Measurements from ENCODE around the gene SPECC1L. TPM values are rescaled to one million over a fixed set of nuclear protein-coding genes. Genes with fewer than 3 reads are reported as not detected.

The SPECC1L gene
- total RNA-seq, 1 donor from 2014 or later: 21.9 TPM

DNA sequence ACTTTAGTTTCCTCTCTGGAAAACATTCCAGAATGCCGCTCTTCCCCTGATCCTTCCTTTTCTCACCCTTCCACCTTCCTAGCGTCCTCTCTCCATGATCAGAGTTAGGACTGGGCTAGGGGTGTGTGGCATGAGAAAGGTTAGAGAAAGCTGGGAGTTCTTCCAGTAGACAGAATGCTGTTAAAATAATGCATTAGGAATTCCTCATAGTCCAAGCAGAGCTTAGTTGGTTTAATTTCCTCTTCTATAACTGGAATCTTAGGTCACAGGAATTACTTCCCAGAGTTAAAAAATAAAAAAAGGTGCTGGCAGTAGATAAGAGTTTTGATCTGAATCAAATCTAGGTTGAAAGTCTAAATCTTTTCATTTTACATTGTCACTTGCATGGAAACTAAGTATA lies 119.5 kb downstream of the SPECC1L start:
- Histone ChIP-seq H3K9me3 (ENCODE audit: control insufficient read depth in 3 of 3, low read length in 3 of 3) (no peaks in the 10 kb centered on the region), H3K27me3 (ENCODE audit: control insufficient read depth in 3 of 3, insufficient read depth in 3 of 3, low read length in 3 of 3) (no peaks in the 10 kb centered on the region), H3K4me1 (ENCODE audit: control insufficient read depth in 3 of 3, insufficient read depth in 3 of 3, low read length in 3 of 3) (peaks cover 17 to 40% (median 24%) of the 10 kb centered on the region in 3 donors), H3K27ac (ENCODE audit: low read depth, low read length) (peak overlapping the region; percentile 23), H3K36me3 (ENCODE audit: control insufficient read depth in 3 of 3, insufficient read depth in 3 of 3, low read length in 3 of 3) (no peaks in the 10 kb centered on the region), H3K9ac (ENCODE audit: low read depth in 1 of 3, low read length in 3 of 3) (no peak overlapping the region), H3K4me3 (ENCODE audit: low read length in 3 of 3) (no peak overlapping the region)

DNA sequence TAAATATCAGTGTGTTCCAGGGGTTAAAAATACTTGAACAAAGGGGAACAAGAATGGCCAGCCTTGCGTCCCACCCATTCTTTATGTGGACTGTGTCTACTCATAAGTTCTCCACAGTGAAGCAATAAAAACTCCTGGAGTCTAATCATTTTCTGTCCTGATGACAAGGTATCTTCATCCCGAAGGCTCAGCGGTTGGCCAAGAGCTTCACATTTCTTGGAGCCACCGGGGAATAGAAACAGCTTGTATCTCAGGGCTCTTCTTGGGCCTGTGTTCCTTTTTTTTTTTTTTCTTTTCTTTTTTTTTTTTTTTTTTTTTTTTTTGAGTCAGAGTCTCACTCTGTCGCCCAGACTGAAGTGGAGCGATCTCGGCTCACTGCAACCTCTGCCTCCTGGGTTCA lies 119.9 kb downstream of the SPECC1L start:
- peaks cover 17 to 40% (median 24%) of the 10 kb centered on the region in 3 donors for H3K4me1 ChIP-seq (ENCODE audit: control insufficient read depth in 3 of 3, insufficient read depth in 3 of 3, low read length in 3 of 3)
- H3K4me3 ChIP-seq (ENCODE audit: low read length in 3 of 3): no peak overlapping the region
- H3K9ac ChIP-seq (ENCODE audit: low read depth in 1 of 3, low read length in 3 of 3): no peak overlapping the region
- H3K36me3 ChIP-seq (ENCODE audit: control insufficient read depth in 3 of 3, insufficient read depth in 3 of 3, low read length in 3 of 3): no peaks in the 10 kb centered on the region
- no peaks in the 10 kb centered on the region for H3K9me3 ChIP-seq (ENCODE audit: control insufficient read depth in 3 of 3, low read length in 3 of 3)
- H3K27me3 ChIP-seq (ENCODE audit: control insufficient read depth in 3 of 3, insufficient read depth in 3 of 3, low read length in 3 of 3): no peaks in the 10 kb centered on the region
- H3K27ac ChIP-seq (ENCODE audit: low read depth, low read length): peak overlapping the region; percentile 23

DNA sequence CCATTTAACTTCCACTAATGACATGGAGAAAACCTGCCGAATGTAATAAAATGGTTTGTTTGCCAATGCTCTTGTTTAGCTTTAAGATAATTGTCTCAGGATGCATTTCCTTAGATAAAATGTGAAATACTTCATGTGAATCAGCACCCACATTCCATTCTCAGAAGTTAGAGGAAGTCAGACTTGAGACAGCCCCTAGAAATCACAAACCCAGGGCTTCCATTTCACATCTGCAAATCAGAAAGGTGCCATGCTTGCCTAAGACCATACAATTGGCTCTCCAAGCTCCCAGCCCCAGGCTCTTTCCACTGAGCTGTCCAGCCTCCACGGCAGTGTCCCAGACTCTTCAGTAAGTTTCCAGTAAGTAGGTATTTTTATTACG lies 121.2 kb downstream of the SPECC1L start:
- H3K36me3 ChIP-seq (ENCODE audit: control insufficient read depth in 3 of 3, insufficient read depth in 3 of 3, low read length in 3 of 3): peaks cover 2 to 8% (median 2%) of the 10 kb centered on the region in 3 donors
- peaks cover 19 to 43% (median 27%) of the 10 kb centered on the region in 3 donors for H3K4me1 ChIP-seq (ENCODE audit: control insufficient read depth in 3 of 3, insufficient read depth in 3 of 3, low read length in 3 of 3)
- H3K9ac ChIP-seq (ENCODE audit: low read depth in 1 of 3, low read length in 3 of 3): no peak overlapping the region
- no peaks in the 10 kb centered on the region for H3K27me3 ChIP-seq (ENCODE audit: control insufficient read depth in 3 of 3, insufficient read depth in 3 of 3, low read length in 3 of 3)
- H3K4me3 ChIP-seq (ENCODE audit: low read length in 3 of 3): no peak overlapping the region
- H3K27ac ChIP-seq (ENCODE audit: low read depth, low read length): peak overlapping the region; percentile 23
- no peaks in the 10 kb centered on the region for H3K9me3 ChIP-seq (ENCODE audit: control insufficient read depth in 3 of 3, low read length in 3 of 3)

DNA sequence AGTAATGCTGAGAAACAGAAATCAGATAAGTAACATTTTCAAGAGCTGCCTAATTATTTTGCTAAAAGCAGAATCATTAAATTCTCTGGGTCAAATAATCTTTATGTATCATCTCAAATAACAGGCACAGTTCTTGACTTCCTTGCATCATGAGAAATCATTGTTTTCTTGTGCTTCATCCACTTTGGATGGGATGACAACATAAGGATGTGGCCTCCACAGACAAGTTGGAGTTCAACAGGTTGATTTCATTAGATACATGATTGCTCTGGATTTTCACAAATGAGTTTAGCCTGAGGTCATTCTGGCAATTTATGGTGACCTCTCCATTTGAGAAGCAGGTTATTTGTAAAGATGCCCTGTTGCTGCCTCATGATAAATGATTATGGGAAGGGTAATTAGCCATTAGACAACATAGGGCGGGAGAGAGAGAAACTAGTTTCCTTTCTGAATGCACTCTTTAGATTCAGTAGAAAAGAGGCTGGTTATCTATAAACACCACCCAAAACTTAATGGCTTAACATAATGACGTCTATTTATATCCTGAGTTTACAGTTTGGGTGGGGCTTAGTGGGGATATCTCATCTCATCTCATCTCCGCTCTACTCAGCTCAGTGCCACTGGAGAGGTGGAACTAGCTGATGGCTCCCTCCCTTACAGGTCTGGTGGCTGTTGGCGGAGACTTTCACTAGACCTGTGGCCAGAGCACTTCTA lies 121.7 kb downstream of the SPECC1L start:
- Histone ChIP-seq H3K36me3 (ENCODE audit: control insufficient read depth in 3 of 3, insufficient read depth in 3 of 3, low read length in 3 of 3) (peaks cover 2 to 13% (median 7%) of the 10 kb centered on the region in 3 donors), H3K27ac (ENCODE audit: low read depth, low read length) (no peak overlapping the region), H3K4me1 (ENCODE audit: control insufficient read depth in 3 of 3, insufficient read depth in 3 of 3, low read length in 3 of 3) (peaks cover 24 to 48% (median 33%) of the 10 kb centered on the region in 3 donors), H3K9me3 (ENCODE audit: control insufficient read depth in 3 of 3, low read length in 3 of 3) (no peaks in the 10 kb centered on the region), H3K4me3 (ENCODE audit: low read length in 3 of 3) (no peak overlapping the region), H3K9ac (ENCODE audit: low read depth in 1 of 3, low read length in 3 of 3) (no peak overlapping the region), H3K27me3 (ENCODE audit: control insufficient read depth in 3 of 3, insufficient read depth in 3 of 3, low read length in 3 of 3) (no peaks in the 10 kb centered on the region)

DNA sequence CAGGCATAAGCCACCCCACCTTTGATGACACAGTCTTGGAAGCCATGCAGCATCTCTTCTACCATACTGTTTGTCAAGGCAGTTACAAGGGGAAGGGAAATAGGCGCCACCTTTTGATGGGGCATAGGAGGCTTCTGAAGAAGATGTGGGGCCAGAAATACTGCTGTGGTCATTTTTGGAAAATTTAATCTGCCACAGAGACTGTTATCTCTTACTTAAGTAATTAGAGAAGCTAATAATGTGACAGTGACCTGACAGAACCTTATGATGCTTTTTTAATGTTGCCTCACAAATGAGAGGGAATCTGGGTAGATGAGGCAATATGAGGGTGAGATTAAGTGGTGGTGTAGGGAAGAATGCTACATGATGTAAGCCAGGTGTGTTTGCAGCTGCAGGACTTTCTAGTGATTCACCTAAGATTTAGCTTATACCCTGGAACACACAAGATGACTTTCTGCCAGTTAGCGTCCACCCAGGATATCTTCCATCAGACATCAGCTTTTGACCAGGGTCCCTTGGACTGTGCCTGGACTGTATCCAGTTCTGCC lies 122.5 kb downstream of the SPECC1L start:
- H3K27me3 ChIP-seq (ENCODE audit: control insufficient read depth in 3 of 3, insufficient read depth in 3 of 3, low read length in 3 of 3): no peaks in the 10 kb centered on the region
- peaks cover 24 to 48% (median 33%) of the 10 kb centered on the region in 3 donors for H3K4me1 ChIP-seq (ENCODE audit: control insufficient read depth in 3 of 3, insufficient read depth in 3 of 3, low read length in 3 of 3)
- no peak overlapping the region for H3K9ac ChIP-seq (ENCODE audit: low read depth in 1 of 3, low read length in 3 of 3)
- peaks cover 2 to 15% (median 7%) of the 10 kb centered on the region in 3 donors for H3K36me3 ChIP-seq (ENCODE audit: control insufficient read depth in 3 of 3, insufficient read depth in 3 of 3, low read length in 3 of 3)
- no peak overlapping the region for H3K4me3 ChIP-seq (ENCODE audit: low read length in 3 of 3)
- H3K27ac ChIP-seq (ENCODE audit: low read depth, low read length): no peak overlapping the region
- no peaks in the 10 kb centered on the region for H3K9me3 ChIP-seq (ENCODE audit: control insufficient read depth in 3 of 3, low read length in 3 of 3)

DNA sequence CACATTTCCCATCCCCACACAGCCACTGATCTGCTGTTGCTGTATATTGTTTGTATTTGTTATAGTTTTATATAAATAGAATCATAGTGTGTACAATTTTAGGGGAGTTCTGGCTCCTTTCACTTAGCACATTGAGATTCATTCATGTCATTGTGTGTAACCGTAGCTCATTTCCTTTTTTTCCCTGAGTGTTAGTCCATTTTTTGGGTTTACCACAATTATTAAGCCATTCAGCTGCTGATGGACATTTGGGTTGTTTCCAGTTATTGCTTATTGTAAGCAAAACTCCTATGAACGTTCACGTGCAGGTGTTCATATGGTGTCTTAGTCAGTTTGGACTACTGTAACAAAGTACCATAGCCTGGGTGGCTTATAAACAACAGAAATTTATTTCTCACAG lies 123.2 kb downstream of the SPECC1L start:
- H3K9ac ChIP-seq (ENCODE audit: low read depth in 1 of 3, low read length in 3 of 3): no peak overlapping the region
- H3K4me1 ChIP-seq (ENCODE audit: control insufficient read depth in 3 of 3, insufficient read depth in 3 of 3, low read length in 3 of 3): peaks cover 24 to 48% (median 33%) of the 10 kb centered on the region in 3 donors
- no peak overlapping the region for H3K27ac ChIP-seq (ENCODE audit: low read depth, low read length)
- no peaks in the 10 kb centered on the region for H3K9me3 ChIP-seq (ENCODE audit: control insufficient read depth in 3 of 3, low read length in 3 of 3)
- H3K36me3 ChIP-seq (ENCODE audit: control insufficient read depth in 3 of 3, insufficient read depth in 3 of 3, low read length in 3 of 3): peaks cover 2 to 16% (median 7%) of the 10 kb centered on the region in 3 donors
- no peak overlapping the region for H3K4me3 ChIP-seq (ENCODE audit: low read length in 3 of 3)
- H3K27me3 ChIP-seq (ENCODE audit: control insufficient read depth in 3 of 3, insufficient read depth in 3 of 3, low read length in 3 of 3): no peaks in the 10 kb centered on the region

DNA sequence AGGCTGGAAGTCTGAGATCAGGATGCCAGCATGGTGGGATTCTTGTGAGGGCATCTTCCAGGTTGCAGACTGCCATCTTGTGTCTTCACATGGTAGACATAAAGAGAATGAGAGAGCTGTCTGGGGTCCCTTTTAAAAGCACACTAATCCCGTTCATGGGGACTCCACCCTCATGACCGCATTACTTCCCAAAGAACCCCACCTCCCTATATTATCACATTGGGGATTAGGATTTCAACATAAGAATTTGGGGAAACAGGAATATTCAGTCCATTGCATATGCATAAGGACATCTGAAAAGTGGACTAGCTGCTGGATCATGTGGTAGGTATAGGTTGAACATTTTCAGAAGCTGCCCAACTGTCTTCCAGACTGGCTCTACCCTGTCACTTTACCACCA lies 123.6 kb downstream of the SPECC1L start:
- Histone ChIP-seq H3K4me3 (ENCODE audit: low read length in 3 of 3) (no peak overlapping the region), H3K9ac (ENCODE audit: low read depth in 1 of 3, low read length in 3 of 3) (no peak overlapping the region), H3K36me3 (ENCODE audit: control insufficient read depth in 3 of 3, insufficient read depth in 3 of 3, low read length in 3 of 3) (peaks cover 2 to 18% (median 7%) of the 10 kb centered on the region in 3 donors), H3K27me3 (ENCODE audit: control insufficient read depth in 3 of 3, insufficient read depth in 3 of 3, low read length in 3 of 3) (no peaks in the 10 kb centered on the region), H3K4me1 (ENCODE audit: control insufficient read depth in 3 of 3, insufficient read depth in 3 of 3, low read length in 3 of 3) (peaks cover 24 to 45% (median 33%) of the 10 kb centered on the region in 3 donors), H3K27ac (ENCODE audit: low read depth, low read length) (no peak overlapping the region), H3K9me3 (ENCODE audit: control insufficient read depth in 3 of 3, low read length in 3 of 3) (no peaks in the 10 kb centered on the region)

DNA sequence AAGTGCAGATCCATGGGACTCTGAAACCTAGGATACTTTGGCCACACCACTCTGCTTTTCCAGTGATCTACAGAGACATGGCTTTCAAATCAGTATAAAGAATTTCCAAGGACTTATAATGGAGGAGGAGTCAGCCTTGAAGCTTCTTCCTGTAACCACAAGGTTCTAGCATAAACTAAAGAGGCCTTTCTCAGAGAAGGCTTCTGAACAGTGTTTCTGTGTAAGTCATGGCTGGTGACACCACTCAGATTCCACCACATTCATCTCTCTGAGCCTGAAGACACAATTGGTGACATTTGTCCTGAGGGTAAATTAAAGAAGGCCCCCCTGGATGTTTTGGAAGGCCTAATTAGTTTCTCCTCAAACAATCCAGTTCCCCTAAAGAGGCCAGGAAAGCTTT lies 127.8 kb downstream of the SPECC1L start:
- no peak overlapping the region for H3K4me3 ChIP-seq (ENCODE audit: low read length in 3 of 3)
- no peak overlapping the region for H3K27ac ChIP-seq (ENCODE audit: low read depth, low read length)
- H3K27me3 ChIP-seq (ENCODE audit: control insufficient read depth in 3 of 3, insufficient read depth in 3 of 3, low read length in 3 of 3): no peaks in the 10 kb centered on the region
- peaks cover 6 to 18% (median 7%) of the 10 kb centered on the region in 3 donors for H3K36me3 ChIP-seq (ENCODE audit: control insufficient read depth in 3 of 3, insufficient read depth in 3 of 3, low read length in 3 of 3)
- no peak overlapping the region for H3K9ac ChIP-seq (ENCODE audit: low read depth in 1 of 3, low read length in 3 of 3)
- peaks cover 25 to 46% (median 39%) of the 10 kb centered on the region in 3 donors for H3K4me1 ChIP-seq (ENCODE audit: control insufficient read depth in 3 of 3, insufficient read depth in 3 of 3, low read length in 3 of 3)
- no peaks in the 10 kb centered on the region for H3K9me3 ChIP-seq (ENCODE audit: control insufficient read depth in 3 of 3, low read length in 3 of 3)

DNA sequence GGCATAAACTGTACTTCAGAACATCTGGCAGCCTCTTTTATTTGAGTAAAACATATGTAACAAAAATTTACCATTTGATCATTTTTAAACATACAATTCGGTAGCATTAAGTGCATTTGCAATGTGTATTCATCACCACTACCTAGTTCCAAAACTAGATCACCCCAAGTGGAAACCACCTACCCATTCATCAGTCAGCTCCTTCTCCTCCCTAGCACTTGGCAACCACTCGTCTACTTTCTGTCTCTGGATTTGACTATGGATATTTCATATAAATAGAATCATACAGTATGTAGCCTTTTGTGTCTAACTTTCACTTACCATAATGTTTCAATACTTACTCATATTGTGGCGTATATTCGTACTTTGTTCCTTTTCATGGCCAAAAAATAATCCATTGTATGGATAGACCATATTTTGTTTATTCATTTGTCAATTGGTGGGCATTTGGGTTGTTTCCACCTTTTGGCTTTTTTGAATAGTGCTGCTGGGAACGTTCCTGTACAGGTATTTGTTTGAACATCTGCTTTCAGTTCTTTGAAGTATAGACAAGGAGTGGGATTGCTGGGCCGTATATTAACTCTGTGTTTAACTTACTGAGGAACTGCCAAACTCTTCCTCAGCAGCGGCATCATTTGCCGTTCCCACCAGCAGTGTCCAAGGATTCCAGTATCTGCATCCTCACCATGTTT lies 129.5 kb downstream of the SPECC1L start:
- peaks cover 30 to 60% (median 54%) of the 10 kb centered on the region in 3 donors for H3K4me1 ChIP-seq (ENCODE audit: control insufficient read depth in 3 of 3, insufficient read depth in 3 of 3, low read length in 3 of 3)
- no peak overlapping the region for H3K4me3 ChIP-seq (ENCODE audit: low read length in 3 of 3)
- peaks cover 7 to 24% (median 7%) of the 10 kb centered on the region in 3 donors for H3K36me3 ChIP-seq (ENCODE audit: control insufficient read depth in 3 of 3, insufficient read depth in 3 of 3, low read length in 3 of 3)
- H3K9ac ChIP-seq (ENCODE audit: low read depth in 1 of 3, low read length in 3 of 3): no peak overlapping the region
- H3K27ac ChIP-seq (ENCODE audit: low read depth, low read length): peak overlapping the region; percentile 90
- H3K9me3 ChIP-seq (ENCODE audit: control insufficient read depth in 3 of 3, low read length in 3 of 3): no peaks in the 10 kb centered on the region
- no peaks in the 10 kb centered on the region for H3K27me3 ChIP-seq (ENCODE audit: control insufficient read depth in 3 of 3, insufficient read depth in 3 of 3, low read length in 3 of 3)
